ENCODE data around the gene HAUS2.

HAUS2 gene

DNA sequence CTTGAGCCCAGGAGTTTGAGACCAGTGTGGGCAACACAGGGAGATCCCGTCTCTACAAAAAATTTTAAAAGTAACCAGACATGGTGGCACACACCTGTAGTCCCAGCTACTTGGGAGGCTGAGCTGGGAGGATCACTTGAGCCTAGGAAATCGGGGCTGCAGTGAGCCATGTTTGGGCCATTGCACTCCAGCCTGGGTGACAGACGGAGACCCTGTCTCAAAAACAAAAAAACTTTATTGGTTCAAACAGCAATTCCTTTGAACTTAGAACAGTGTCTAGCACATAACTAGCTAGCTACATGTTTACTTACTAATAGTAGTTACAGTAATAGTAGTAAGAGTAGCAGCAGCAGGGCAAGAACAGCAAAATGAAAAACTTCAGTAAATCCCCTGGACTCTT is 10.1 kb downstream of the HAUS2 start:
- no peak for DNase-seq (ENCODE audit: extremely low spot score)
- no peak for TF ChIP-seq CTCF (IDR thresholded peaks at IDR 0.05; ENCODE audit: control extremely low read depth, extremely low read depth, low read depth, missing control alignments)
- POLR2A ChIA-PET, result no interaction called here
- CTCF ChIA-PET, result no interaction called here

DNA sequence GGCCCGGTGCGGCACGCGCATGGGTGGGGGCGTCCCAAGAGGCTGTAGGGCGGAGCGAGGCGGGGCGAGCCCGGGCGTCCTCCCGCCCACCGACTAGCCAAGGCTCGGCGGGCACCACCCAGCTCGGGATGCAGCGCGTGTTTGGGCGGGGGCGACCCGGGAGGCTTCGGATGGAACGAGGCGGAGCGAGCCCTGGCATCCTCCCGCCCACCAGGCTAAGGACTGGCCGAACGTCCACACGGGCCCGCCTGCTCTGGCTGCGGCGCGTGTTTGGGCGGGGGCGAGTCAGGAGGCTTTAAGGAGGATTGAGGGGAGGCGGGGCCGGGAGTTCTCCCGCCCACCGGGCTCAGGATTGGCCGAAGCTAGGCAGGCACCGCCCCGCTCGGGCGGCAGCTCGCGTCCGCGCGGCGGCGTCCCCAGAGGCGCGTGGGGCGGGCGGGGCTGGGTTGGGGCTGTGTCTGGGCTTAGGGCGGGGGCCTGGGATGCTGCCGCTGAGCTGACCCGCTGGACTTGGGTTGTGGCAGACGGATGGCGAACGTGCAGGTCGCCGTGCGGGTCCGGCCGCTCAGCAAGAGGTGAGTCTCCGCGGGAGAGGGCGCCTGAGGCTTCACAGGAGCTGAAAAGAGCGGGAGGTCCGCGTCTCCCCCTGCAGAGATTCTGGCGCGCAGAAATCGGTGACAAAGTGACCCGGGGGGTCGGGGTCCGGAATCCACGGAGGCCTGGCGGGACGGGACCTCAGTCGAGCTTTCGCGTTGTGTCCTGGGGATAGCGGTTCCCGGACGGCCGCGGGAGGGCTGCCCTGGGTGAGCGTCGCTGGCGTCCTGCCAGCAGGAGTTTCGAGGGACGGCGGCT is 26.8 kb downstream of the HAUS2 start, which contains the start of gene STARD9:
Gene STARD9, plus strand, starts transcription at position 419 of the 852 bp plus-strand sequence. Its CDS starts 110 bp downstream, at position 529.
- DNase-seq (ENCODE audit: extremely low spot score), result peak; percentile 97
- CTCF ChIA-PET, result interaction anchor here (0.8 to 1.3 kb wide), 4 partner anchors 11 to 76 kb away, joined by 3 to 5 read pairs (median 3); no protein-coding TSS in a partner anchor
- POLR2A ChIA-PET, result interaction anchor here (0.5 to 1.4 kb wide), 14 partner anchors 15 to 1187 kb away, joined by 3 to 7 read pairs (median 4); partner anchors contain the start of genes HAUS2, LRRC57 and ZNF106
- TF ChIP-seq CTCF (IDR thresholded peaks at IDR 0.05; ENCODE audit: control extremely low read depth, extremely low read depth, low read depth, missing control alignments), result no peak

- ChIA-PET CTCF (interaction anchor here (0.8 to 1.0 kb wide), 2 partner anchors 12 to 19 kb away, joined by 3 to 5 read pairs; no protein-coding TSS in a partner anchor), POLR2A (interaction anchor here (0.6 to 1.4 kb wide), 11 partner anchors 15 to 1187 kb away, joined by 3 to 7 read pairs (median 4); partner anchors contain the start of genes HAUS2, LRRC57 and ZNF106)
- no peak for TF ChIP-seq CTCF (IDR thresholded peaks at IDR 0.05; ENCODE audit: control extremely low read depth, extremely low read depth, low read depth, missing control alignments)
- DNase-seq (ENCODE audit: extremely low spot score), result no peak
These were observed 27.5 kb downstream of the HAUS2 start for GRCh38 chr15:42576040-42576594.

GRCh38 chr15:42576776-42577175 is 28.1 kb downstream of the HAUS2 start:
- no peak for TF ChIP-seq CTCF (IDR thresholded peaks at IDR 0.05; ENCODE audit: control extremely low read depth, extremely low read depth, low read depth, missing control alignments)
- POLR2A ChIA-PET, result no interaction called here
- CTCF ChIA-PET, result no interaction called here
- peak; percentile 28 for DNase-seq (ENCODE audit: extremely low spot score)

DNA sequence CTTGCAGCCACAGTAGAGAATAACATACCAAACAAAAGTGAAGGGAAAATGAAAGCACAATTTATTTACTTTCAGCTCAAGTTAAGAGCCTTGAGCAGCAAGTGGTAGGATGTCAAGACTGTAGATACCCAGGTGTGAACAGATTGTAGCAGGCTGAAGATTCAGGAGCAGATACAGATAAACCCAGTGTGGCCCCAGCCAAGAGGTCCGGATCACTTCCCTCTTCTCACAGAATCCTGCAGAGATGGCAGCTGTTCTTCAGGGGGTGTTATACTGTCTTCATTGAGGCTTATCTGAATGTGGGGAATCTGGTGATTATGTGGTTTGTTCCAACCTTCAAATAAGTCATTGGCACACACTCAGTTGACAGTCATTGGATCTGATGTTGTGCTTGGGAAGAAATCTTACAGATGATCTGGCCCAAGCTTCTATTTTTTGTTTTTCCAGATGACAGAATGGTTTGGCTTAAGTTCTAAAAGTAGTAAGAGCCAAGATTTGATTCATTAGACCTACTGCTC is 28.9 kb downstream of the HAUS2 start:
- peak; percentile 31 for DNase-seq (ENCODE audit: extremely low spot score)
- TF ChIP-seq CTCF (IDR thresholded peaks at IDR 0.05; ENCODE audit: control extremely low read depth, extremely low read depth, low read depth, missing control alignments), result no peak
- ChIA-PET POLR2A (no interaction called here), CTCF (no interaction called here)

DNA sequence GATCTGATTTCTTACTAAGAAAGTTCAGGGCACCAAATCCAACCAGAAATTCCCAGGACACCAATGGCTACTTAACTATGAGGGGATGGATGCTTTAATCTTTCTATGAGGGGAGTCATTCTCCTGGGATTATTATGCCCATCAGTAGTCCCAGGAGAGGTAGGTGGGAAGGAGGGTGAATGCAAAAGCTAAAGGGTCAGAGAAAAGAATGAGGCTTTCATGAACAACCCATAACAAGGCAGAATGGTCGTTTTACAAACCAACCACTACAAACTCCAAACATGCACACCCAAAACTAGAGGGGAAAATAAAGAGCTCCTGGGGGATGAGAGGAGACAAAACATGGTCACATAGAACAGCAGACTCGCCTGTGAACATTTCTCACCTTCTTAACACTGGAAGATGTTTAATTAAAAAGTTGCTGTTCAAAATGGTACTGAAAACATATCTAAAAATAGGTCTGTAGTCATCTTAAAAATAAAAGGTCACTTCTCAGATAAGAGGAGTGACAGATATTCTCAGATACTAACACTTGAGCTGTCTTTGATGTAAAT is 30.4 kb downstream of the HAUS2 start:
- TF ChIP-seq CTCF (IDR thresholded peaks at IDR 0.05; ENCODE audit: control extremely low read depth, extremely low read depth, low read depth, missing control alignments), result no peak
- CTCF ChIA-PET, result no interaction called here
- DNase-seq (ENCODE audit: extremely low spot score), result no peak
- POLR2A ChIA-PET, result interaction anchor here (1.3 kb wide), 1 partner anchor 28 kb away, joined by 3 read pairs; no protein-coding TSS in a partner anchor
